ENCODE results near the gene CA12.
"Not testable (repeated sequence)": the region's sequence is repeated elsewhere in the genome, so short reads cannot be mapped to it uniquely, and the experiment has no call there.

Gene CA12

DNA sequence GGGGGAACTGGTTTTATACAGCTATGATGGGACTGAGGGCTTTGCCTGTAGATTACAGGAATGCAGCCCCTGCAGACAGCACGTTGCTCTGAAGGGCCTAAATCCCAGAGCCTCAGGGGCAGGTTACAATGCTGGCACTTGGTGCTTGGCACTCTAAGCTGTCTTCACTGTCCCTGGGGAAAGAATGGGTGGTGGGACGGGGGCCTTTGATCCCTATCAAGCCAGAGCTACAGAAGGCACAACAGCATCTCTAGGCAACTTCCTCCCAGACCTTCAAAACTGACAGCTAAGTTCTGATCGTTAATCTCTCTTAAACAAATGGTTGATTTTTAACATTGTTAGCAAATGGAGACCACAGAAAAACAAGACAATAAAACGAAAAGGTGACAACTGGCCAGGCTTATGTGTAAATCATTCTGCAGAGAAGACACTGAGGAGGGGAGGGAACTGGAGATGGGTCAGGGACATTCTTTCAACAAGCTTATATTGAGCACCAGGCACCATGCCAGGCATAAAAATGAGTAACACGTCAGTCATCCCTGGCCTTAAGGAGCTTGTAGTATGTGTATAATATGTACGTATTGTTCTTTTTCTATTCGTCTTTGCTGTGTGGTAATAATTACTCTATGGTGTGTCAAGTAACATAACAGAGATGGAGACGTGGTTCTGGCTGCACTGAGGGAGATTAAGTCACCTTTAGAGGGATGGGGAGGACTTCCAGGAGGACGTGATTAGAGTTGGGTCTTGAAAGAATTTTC lies 49.1 kb downstream of the CA12 start:
- no peak for DNase-seq

GRCh38 chr15:63331456-63331855 lies 50.2 kb downstream of the CA12 start:
- DNase-seq, result no peak

DNA sequence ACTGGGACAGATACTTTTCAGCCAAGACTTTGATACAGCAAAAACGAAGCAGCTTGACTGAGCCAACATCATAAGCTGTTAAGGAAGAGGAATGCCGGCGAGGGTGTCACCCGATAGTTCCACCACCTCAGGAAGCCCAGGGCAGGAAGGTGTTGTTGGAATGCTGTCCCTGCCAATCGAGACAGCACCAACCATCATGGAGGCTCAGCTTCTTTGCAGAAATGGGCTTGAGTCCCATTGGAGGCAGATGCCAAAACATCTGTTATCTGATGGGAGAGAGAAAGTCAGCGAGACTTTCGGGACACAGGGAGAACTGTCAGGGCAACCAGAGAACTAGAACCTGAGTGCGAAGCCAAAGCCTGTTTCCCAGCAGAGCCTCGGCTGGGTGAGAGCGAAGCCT lies 50.7 kb downstream of the CA12 start:
- DNase-seq, result no peak

DNA sequence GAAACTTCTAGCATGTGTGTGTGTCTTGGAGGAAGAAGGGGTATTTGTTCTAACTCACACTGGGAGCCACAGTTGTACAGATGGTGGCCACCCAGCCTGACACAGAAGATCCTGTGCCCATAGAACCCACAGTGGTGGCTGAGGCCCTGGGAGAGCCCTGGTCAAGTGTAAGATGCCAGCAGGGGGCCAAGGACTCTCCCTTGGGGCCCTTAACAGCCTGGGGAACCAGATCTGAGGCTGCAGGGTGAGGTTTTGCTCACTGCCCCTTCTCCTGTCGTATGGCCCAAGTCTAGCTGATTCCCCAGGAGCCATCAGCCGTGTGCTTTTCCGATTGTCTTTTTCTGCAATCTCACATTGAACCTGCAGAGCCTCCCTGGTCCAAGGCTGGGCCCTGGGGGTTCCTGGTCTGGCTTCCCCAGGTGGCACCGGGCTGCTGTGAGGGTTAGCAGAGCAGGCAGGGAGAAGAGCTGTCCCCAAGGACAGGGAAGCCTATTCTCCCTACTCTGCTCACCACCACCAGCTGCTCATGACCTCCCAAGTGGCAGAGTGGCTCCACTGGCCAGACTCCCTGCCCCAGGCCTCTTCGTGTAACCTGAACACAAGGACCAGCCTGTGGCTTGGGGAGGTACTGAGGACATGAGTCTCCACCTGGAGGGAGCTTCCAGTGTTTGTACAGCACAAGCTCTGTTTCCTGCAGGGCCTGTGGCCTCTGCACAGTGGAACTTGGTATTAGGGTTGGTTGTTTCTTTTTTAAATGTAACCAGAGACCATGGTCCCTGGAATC lies 51.9 kb downstream of the CA12 start:
- no peak for DNase-seq

DNA sequence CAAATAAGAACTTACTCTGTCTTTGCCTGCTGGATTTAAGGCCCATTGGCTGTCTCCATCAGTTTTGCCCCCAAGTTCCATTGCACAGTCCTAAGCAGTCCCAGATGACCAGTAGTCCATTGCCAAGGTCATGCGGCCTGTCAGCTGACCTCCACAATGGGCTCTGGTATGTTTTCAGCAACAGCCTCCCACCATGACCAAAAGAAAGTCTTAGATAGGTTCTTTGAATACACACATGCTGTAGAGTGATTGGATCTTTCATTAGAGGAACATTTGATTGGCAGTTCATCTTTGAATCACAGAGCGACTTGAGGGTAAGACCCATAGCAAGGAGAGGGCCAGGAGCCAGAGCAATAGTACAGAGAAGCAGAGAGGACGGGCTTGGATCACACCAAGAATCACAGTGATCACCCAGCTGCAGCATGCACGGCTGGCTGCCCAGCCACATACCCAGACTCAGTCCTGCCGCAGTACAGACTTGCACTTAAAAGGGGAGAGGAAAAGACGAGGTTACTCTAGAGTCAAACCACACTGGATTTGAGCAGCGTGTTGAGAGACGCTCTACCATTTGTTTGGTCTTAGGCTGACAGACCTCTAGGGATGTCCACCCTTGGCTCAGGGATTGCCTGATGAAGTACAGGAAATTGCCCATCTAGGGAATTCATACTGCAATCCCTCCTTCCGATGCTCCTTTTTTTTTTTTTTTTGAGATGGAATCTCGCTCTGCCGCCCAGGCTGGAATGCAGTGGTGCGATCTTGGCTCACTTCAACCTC lies 53.8 kb downstream of the CA12 start:
- DNase-seq, result no peak

- DNase-seq, result no peak
Observed at GRCh38 chr15:63324770-63325169, 56.9 kb downstream of the CA12 start.

GRCh38 chr15:63323798-63324563 lies 57.7 kb downstream of the CA12 start:
- no peak for DNase-seq

GRCh38 chr15:63322541-63322940 lies 59.1 kb downstream of the CA12 start:
- DNase-seq, result no peak

GRCh38 chr15:63321462-63321861 lies 60.2 kb downstream of the CA12 start:
- no peak for DNase-seq

GRCh38 chr15:63320981-63321380 lies 60.7 kb downstream of the CA12 start:
- not testable (repeated sequence) for DNase-seq

GRCh38 chr15:63320446-63320845 lies 61.2 kb downstream of the CA12 start:
- DNase-seq, result not testable (repeated sequence)

- no peak for DNase-seq
Observed at GRCh38 chr15:63319065-63319464, 62.6 kb downstream of the CA12 start.

- no peak for DNase-seq
Observed at GRCh38 chr15:63318344-63318743, 63.3 kb downstream of the CA12 start.

DNA sequence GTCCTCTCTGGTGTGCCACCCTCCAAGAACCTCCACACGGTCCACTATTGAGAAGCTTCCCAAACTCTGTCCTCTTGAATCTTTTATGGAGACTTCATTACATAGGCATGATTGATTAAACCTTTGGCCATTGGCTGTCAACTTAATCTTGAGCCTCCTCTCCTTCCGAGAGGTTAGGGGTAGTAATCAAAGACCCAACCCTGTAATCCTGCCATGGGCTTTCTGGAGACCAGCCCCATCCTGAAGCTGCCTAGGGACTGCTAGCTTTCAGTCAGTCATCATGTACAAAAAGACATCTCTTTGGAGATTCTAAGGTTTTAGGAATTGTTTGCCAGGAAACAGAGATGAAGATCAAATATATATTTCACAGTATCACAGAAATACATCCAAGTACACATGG lies 67.2 kb downstream of the CA12 start:
- no peak for DNase-seq

DNA sequence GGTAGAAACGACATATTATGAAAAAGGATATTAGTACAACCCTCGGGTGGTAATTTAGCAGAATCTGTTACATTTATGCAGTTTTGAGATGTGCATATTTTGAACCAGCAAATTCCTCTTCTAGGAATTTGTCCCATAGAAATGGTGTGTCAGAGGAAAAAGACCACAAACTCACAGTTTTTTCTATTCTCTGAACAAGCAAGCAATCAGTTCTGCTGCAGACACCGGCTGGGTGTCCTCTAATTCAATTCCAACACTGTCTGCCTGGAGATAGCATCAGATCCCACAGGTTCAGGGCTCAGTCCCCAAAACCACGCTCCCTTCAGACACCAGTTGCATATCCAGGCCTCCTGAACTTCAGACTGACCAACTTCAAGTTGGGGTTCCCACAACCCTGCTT lies 67.8 kb downstream of the CA12 start:
- DNase-seq, result no peak

DNA sequence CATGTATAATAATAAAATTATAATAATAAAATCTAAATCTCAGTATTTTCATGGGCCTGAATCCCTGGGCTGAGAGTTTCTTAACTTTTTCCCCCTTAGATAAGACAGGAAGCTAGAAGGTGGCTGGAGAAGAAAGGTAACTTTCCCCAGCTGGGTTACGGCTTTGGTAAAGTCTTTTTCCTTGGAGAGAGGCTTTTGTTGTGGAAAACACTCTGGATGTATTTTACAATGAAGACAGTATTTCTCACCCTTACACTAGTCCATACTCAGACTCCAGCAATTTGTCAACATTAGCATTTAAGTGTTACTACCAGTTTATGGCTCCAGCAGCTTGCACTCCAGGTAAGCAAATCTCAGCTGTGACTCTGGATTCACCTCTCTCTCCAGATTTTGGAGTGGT lies 69.4 kb downstream of the CA12 start:
- no peak for DNase-seq

GRCh38 chr15:63310646-63311045 lies 71.0 kb downstream of the CA12 start:
- DNase-seq, result no peak

DNA sequence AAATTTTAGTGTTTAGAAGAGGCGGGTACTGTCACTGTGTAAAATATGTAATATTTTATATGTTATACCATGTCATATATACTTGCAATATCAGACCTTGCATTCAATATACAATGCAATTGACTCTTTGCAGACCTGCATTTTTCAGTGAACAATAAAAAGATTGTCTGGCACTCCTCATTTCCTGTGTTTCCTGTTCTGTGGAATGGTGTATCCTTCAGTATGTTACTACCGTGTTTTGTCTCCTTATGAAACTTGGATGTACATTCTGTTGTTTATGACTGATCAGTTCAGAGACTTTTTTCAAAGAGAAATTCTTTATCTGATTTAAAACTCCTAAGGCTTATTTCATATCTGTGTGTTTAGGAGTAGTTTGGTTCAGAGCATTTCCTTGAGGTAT lies 72.7 kb downstream of the CA12 start:
- no peak for DNase-seq

GRCh38 chr15:63308491-63308890 lies 73.2 kb downstream of the CA12 start:
- DNase-seq, result no peak

DNA sequence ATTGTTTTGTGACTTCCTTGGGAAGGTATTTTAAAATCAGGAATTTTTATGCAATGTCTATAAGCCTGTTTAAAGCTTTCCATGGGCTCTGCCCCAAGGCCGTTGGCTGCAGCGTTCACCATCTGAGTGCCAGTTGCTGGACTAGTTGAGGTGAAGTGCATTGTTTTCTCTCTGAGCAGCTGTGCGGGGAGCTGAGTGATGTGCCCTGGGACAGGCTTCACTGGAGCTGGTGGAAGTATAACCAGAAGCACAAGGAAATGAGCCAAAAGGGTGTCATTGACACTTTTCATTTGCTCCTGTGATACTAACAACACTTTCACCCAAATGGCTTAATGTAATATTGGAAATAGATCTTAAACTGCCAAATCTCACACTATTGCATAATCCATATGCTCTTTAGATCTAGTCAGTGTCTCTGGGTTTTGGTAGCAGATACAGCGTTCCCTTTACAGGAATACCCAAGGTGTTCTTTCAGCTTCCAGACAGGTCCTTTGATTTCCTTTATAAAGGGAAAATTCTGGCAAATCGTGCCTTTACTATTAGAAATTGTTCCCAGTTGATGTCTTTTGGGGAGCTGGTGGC lies 75.1 kb downstream of the CA12 start:
- no peak for DNase-seq

- no peak for DNase-seq
Observed at GRCh38 chr15:63305260-63305659, 76.4 kb downstream of the CA12 start.

DNA sequence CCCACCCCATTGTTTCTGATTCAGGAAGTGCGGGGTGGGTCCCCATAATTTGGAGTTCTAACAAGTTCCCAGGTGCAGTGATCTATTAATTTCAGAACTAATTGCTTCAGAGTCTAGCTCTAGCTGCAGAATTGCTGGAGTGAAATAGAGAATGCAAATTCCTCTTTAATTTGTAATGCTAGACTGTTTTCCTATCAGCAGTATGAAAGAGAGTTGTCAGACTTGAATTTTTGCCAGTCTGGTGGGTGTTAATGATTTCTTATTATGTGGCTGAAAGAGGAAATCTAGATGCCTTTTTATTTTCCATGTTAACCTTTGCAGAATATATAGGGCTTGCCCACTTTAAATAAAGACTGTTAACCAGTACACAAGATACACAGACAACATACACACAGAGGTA lies 80.6 kb downstream of the CA12 start:
- DNase-seq, result peak in 1 of 2 experiments; percentile 43

Measured in NCI-H526 (cell line).